Erythroblast (primary cell): ENCODE results near the gene OTOS.

Experiments used
- GATA1 ChIP-seq: IDR thresholded peaks from 2 replicates; pipeline ENCODE4 v1.6.1; 2011; ENCODE audit warnings: low read depth, mild to moderate bottlenecking, control low read depth, low read length, moderate library complexity
- POLR2A ChIP-seq: IDR thresholded peaks from 2 replicates; pipeline ENCODE4 v1.6.1; 2011; ENCODE audit warnings: mild to moderate bottlenecking, low read length

GRCh38 chr2:240111253-240111652, 29.2 kb downstream of the OTOS start:
- TF ChIP-seq POLR2A (no peak), GATA1 (no peak)
